ENCODE measurements around the gene PDLIM5.

GRCh38 chr4:94714365-94715160, 262.8 kb downstream of the PDLIM5 start:
- TF ChIP-seq CTCF (conservative IDR thresholded peaks at IDR 0.05 in 1 of 2, IDR thresholded peaks at IDR 0.05 in 1 of 2; ENCODE audit: extremely low read depth in 1 of 2, insufficient read depth in 1 of 2, low read depth in 1 of 2, low read length in 2 of 2) (no peak), EZH2 (IDR thresholded peaks at IDR 0.05; ENCODE audit: borderline replicate concordance, low read length) (no peak)

All from mammary epithelial cell (primary cell).